HG03139 (cell line): ENCODE measurements around the gene PNPLA7.
"Not testable (repeated sequence)": the region's sequence is repeated elsewhere in the genome, so short reads cannot be mapped to it uniquely, and the experiment has no call there.

Source experiments
- ATAC-seq: cut with Tn5 transposase; IDR thresholded peaks from one replicate; pipeline ENCODE4 v1.9.1; 2021; ENCODE audit not compliant: unreplicated experiment

PNPLA7 gene

GRCh38 chr9:137452761-137453642 lies 97.2 kb downstream of the PNPLA7 start:
- ATAC-seq, result no peak

DNA sequence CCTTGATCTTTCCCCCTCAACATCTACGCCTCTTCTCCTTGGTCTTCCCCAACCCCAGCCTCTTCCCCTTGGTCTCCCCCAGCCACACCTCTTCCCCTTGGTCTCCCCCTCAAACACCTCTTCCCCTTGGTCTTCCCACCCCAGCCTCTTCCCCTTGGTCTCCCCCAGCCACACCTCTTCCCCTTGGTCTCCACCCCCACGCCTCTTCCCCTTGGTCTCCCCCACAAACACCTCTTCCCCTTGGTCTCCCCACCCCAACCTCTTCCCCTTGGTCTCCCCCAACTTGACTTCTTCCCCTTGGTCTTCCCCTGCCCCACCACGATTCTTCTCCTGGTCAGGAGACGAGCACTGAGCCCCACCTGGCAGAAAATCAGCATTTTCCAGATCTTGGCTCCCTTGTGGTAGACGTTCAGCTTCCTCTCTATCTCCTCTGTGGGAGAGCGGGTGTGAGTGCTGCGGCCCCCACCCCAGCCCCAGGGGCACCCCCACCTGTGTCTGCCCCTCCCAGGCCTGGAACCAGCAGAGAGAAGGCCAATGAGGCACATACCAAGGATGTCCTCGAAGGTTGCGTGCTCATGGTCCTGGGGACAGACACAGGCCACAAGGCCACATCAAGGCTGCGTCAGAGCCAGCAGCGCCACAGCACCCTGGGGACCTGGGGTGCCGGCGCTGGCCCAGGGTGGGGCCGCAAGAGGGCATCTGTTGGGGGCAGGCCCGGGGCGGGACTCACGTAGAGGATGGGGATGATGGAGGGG lies 98.0 kb downstream of the PNPLA7 start:
- ATAC-seq, result no peak

DNA sequence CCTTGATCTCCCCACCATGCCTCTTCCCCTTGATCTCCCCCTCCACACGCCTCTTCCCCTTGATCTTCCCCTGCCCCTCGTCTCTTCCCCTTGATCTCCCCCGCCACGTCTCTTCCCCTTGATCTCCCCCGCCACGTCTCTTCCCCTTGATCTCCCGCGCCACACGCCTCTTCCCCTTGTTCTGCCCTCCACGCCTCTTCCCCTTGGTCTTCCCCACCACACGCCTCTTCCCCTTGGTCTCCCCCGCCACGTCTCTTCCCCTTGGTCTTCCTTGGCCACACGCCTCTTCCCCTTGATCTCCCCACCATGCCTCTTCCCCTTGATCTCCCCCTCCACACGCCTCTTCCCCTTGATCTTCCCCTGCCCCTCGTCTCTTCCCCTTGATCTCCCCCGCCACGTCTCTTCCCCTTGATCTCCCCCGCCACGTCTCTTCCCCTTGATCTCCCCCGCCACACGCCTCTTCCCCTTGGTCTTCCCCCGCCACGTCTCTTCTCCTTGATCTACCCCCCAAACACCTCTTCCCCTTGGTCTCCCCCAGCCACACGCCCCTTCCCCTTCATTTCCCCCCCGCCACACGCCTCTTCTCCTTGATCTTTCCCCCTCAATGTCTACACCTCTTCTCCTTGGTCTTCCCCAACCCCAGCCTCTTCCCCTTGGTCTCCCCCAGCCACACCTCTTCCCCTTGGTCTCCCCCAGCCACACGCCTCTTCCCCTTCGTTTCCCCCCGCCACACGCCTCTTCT lies 98.8 kb downstream of the PNPLA7 start:
- ATAC-seq, result not testable (repeated sequence)

DNA sequence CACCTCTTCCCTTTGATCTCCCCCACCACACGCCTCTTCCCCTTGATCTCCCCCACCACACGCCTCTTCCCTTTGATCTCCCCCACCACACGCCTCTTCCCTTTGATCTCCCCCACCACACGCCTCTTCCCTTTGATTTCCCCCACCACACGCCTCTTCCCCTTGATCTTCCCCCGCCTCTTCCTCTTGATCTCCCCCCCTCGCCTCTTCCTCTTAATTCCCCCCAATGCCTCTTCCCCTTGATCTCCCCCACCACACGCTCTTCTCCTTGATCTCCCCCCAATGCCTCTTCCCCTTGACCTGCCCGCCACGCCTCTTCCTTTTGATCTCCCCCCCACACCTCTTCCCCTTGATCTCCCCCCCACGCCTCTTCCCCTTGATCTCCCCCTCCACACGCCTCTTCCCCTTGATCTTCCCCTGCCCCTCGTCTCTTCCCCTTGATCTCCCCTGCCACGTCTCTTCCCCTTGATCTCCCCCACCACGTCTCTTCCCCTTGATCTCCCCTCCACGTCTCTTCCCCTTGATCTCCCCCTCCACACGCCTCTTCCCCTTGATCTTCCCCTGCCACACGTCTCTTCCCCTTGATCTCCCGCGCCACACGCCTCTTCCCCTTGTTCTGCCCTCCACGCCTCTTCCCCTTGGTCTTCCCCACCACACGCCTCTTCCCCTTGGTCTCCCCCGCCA lies 99.5 kb downstream of the PNPLA7 start:
- ATAC-seq, result not testable (repeated sequence)

GRCh38 chr9:137449931-137450538 lies 100.2 kb downstream of the PNPLA7 start:
- no peak for ATAC-seq

DNA sequence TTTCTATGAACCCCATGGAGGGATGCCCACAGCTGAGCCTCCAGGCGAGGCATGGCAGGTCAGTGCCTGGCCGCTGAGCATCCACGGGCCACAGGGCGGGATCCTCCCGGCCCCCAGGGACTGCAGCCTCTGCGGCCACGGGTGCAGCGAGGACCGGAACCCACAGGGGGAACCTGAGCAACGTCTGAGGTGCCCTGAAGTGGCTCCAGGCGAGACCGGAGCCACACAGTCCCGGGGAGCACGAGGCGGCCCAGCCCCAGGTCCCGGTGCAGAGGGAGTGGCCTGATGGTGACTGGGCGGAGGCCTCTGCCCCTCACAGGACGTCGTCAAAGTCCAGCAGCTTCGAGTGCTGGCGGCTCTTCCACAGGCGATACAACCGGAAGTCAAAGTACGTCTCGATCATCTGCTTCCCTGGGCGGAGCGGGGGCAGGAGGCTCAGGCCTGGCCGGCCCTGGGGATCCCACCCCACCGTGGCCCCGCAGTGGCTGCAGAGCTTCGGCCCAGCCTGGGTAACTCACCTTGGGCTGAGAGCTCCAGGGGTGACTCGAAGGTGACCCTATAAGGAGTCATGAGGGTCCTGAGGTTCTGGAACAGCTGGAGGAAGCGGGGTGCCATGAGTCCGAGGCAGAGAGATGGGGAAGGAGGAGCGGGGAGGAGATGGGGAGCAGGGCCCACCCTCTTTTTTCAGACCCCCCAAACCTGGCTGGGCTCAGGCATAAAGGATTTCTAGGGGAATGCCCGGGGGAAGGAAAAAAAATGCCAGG lies 100.9 kb downstream of the PNPLA7 start:
- no peak for ATAC-seq

- no peak for ATAC-seq
Measured at GRCh38 chr9:137448602-137448962, 101.6 kb downstream of the PNPLA7 start.

DNA sequence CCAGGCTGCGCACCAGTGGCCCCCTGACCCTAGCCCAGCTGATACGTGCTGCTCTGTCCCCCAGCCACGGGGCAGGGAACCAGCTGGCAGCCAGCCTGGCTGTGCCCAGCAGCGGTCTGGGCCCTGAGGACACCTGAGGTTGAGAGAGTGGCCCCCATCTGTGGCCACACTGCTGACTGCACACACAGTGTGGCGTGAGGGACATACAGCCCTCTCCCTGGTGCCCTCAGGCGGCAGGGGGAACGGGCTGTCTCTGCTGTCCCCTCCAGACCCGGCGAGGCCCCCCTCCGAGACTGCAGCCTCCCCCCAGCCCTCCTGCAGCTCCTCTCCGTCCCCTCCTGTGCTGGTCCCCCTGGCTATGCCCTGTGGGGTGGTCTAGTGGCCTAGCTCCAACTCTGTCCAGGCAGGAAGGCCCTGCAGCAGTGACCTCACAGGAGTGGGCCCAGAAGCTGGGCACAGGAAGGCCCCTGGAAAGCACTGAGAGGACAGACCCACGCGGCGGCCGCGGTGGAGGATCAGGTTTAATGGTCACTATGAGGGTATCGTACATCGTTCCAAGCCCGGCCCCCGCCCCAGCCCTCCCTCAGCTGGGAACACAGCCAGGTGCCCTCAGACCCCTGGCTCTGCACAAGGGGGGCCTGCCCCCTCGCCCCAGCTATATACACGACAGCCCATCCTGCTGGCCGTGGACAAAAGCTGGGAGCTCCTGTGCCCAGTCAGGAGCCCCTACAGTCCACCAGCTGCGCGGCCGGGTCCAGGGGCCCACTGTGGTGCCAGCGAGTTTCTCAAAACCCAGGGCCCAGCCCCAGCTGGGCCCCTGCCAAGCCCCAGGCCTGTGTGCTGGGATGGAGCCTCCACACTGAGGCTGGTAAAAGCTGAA lies 102.2 kb downstream of the PNPLA7 start:
- ATAC-seq, result no peak

GRCh38 chr9:137446851-137447471 lies 103.2 kb downstream of the PNPLA7 start:
- ATAC-seq, result no peak

DNA sequence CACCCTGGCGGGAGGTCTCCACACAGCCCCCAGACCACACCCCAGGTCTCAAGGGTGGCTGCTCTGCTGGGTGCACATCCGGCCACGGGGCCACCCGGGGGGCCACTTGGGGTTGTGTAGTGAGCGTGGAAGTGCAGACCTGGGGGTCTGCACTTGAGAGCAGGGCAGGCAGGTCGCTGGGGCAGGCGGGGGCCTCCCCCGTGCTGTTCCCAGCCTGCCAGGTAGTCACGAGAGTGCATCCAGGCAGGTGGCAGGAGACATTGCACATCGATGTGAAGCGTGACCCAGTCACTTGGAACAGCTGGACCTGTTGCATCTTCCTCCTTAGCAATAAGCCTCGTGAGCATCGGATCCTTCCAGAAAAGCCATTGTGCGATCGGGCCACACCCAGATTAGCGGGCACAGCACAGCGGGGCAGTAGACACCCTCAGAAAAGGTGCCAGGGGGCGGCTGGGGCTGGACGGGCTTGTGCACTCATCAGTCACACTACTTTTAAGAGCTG lies 104.2 kb downstream of the PNPLA7 start:
- no peak for ATAC-seq

GRCh38 chr9:137445275-137445807 lies 104.9 kb downstream of the PNPLA7 start:
- ATAC-seq, result no peak

- no peak for ATAC-seq
Measured at GRCh38 chr9:137444106-137444790, 106.0 kb downstream of the PNPLA7 start.

DNA sequence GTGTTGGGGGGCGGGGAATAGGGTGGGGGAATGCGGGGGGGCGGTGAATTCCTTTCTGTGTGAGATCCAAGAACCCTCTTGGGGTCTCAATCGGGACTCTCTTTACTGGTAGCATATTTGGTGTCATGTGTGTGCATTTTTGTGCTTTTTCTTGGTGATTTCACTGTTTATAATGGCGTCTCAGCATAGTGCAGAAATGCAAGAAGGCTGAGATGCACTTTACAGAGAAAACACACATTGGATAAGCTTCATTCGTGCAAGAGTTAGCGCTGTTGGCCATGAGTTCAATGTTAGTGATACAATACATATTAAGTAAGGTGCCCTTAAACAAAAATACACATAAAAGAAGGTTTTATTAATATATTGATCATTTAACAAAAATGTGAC lies 108.3 kb downstream of the PNPLA7 start:
- no peak for ATAC-seq

GRCh38 chr9:137441289-137441934 lies 108.8 kb downstream of the PNPLA7 start, which contains the start of gene ENTPD8:
ENTPD8 (minus strand) TSS chr9:137441357; CDS start chr9:137438285, 3,072 bp downstream.
- no peak for ATAC-seq

GRCh38 chr9:137439158-137439714 lies 111.0 kb downstream of the PNPLA7 start:
- ATAC-seq, result no peak

DNA sequence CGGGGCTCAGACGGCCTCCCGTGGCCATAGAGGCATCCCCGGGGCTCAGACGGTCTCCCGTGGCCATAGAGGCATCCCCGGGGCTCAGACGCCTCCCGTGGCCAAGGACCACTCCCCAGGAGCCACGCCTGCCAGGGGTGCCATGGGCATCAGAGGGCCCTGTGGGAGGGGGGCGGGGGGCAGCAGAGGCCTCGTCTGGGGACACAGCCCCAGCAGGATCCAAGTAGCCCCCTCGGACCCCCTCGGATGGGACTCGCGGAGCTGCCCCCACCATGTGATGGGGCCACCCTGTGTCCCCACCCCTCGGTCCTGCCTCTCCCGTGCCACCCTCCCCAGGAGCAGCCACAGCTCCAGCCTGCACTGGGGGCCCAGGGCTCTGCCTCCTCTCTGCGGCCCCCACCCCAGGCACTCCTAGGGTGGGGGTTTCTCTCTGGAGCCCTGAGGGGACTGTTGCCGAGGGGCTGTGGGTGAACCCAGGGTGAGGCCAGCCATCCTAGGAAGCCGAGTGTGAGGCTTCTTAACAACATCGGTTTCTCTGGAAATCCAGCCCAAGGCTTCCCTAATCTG lies 111.5 kb downstream of the PNPLA7 start:
- ATAC-seq, result no peak
